Karpas-422 (cell line): ENCODE measurements around the gene MYBPH. TPM values are rescaled to one million over a fixed set of nuclear protein-coding genes. Genes with fewer than 3 reads are reported as not detected.

Experiments used
- DNase-seq: peaks from one replicate; pipeline ENCODE4 v3.0.0-alpha.2; 2015
- H2AFZ ChIP-seq: fragments of 200-600 bp; sonication (generic); 2 replicates; pipeline ENCODE4 v1.6.1; 2014; ENCODE audit warnings: antibody characterized with exemption, low read length, mixed read lengths
- H3K27ac ChIP-seq: fragments of 200-600 bp; sonication (generic); 2 replicates; pipeline ENCODE4 v1.5.1; 2014; ENCODE audit warnings: mild to moderate bottlenecking, low read length, moderate library complexity
- H3K27me3 ChIP-seq: fragments of 200-600 bp; sonication (generic); 2 replicates; pipeline ENCODE4 v1.6.1; 2014; ENCODE audit warnings: low read length, mixed read lengths
- H3K36me3 ChIP-seq: fragments of 200-600 bp; sonication (generic); 2 replicates; pipeline ENCODE4 v1.6.1; 2014; ENCODE audit warnings: low read length, mixed read lengths; ENCODE audit not compliant: insufficient read depth
- H3K4me1 ChIP-seq: fragments of 200-600 bp; sonication (generic); 2 replicates; pipeline ENCODE4 v1.6.1; 2014; ENCODE audit warnings: mild to moderate bottlenecking, low read length, mixed read lengths
- H3K4me2 ChIP-seq: fragments of 200-600 bp; sonication (generic); 2 replicates; pipeline ENCODE4 v1.6.1; 2014; ENCODE audit warnings: low read length, low read depth, mild to moderate bottlenecking; ENCODE audit not compliant: poor library complexity, severe bottlenecking
- H3K4me3 ChIP-seq: fragments of 200-600 bp; sonication (generic); 2 replicates; pipeline ENCODE4 v1.5.1; 2014; ENCODE audit warnings: mild to moderate bottlenecking, antibody characterized with exemption, low read length, mixed read lengths
- H3K79me2 ChIP-seq: fragments of 200-600 bp; sonication (generic); 2 replicates; pipeline ENCODE4 v1.6.1; 2014; ENCODE audit warnings: mild to moderate bottlenecking, low read length, mixed read lengths
- H3K9ac ChIP-seq: fragments of 200-600 bp; sonication (generic); 2 replicates; pipeline ENCODE4 v1.6.0; 2014; ENCODE audit warnings: low read length
- H3K9me2 ChIP-seq: fragments of 200-600 bp; sonication (generic), shearing (Covaris generic); replicated peaks from 2 replicates; pipeline ENCODE4 v1.6.0; 2014; ENCODE audit warnings: mild to moderate bottlenecking, low read length, moderate library complexity; ENCODE audit not compliant: insufficient read depth
- H3K9me3 ChIP-seq: fragments of 300-700, 200-600 bp; sonication (generic); 2 replicates; pipeline ENCODE4 v1.6.1; 2014; ENCODE audit warnings: low read length, mixed read lengths
- H4K20me1 ChIP-seq: fragments of 200-600 bp; sonication (generic); 2 replicates; pipeline ENCODE4 v1.6.1; 2014; ENCODE audit warnings: mild to moderate bottlenecking, antibody characterized with exemption, low read length, low read depth; ENCODE audit not compliant: insufficient read depth
- total RNA-seq: library from RNA; depleted of rRNA; stranded (reverse); fragments of >200 nt; shearing (Covaris generic); gene quantifications from 2 replicates; pipeline ENCODE4 v1.2.3, GENCODE V29; 2014; ENCODE audit warnings: low replicate concordance; rRNA removed

MYBPH gene
- 52.4 and 62.2 TPM in 2 replicates for total RNA-seq

DNA sequence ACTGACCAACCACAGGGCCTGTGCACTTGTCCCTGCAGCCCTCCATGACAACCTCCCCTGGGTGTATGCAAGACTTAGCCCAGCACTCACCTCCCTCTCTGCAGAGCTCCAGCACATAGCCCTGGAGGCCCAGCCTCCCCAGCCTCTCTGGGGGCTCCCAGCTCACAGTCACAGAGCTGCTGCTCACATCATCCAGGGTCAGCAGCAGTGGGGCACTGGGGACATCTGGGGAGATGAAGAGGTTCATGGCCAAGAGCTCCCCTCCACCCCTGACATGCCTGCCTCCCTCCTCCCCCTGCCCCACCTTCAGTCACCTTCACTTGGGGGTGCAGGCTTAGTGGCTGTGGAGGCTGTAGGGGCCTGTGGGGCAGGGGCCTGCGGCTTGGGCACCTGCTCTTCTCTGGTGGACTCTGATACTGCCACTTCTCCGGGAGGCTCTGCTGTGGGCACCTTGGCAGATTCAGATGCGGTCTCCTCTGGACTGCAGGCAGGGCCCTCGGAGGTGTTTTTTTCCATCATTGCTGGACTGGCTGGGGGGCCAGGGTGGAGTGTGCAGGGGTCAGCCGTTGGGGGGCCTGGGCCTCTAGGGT, at the start of gene MYBPH:
TSS of gene MYBPH (minus strand) at position 590 of the 590 bp plus-strand sequence. CDS start at position 519, 71 bp downstream.
- H2AFZ ChIP-seq, result no peak within 1 kb of the TSS
- peak; percentile 86 for DNase-seq
- peak within 1 kb of the TSS; percentile 89 for H3K4me2 ChIP-seq
- H3K9ac ChIP-seq, result peak within 1 kb of the TSS; percentile 96
- H3K4me3 ChIP-seq, result peak within 1 kb of the TSS; percentile 75
- H4K20me1 ChIP-seq, result peaks cover 10% of the 10 kb centered on the region; the same call in 1 of the 2 replicates
- no peaks in the 10 kb centered on the region for H3K27me3 ChIP-seq
- peaks cover 100% of the 10 kb centered on the region for H3K4me1 ChIP-seq
- H3K9me2 ChIP-seq, result no peaks in the 10 kb centered on the region
- peak within 1 kb of the TSS; percentile 99 for H3K27ac ChIP-seq
- H3K36me3 ChIP-seq, result peaks cover 29% of the 10 kb centered on the region
- peaks cover 5% of the 10 kb centered on the region; the same call in 1 of the 2 replicates for H3K79me2 ChIP-seq
- no peaks in the 10 kb centered on the region for H3K9me3 ChIP-seq

GRCh38 chr1:203225071-203225470, 49.4 kb upstream of the MYBPH start:
- H4K20me1 ChIP-seq, result no peaks in the 10 kb centered on the region
- H3K79me2 ChIP-seq, result no peaks in the 10 kb centered on the region
- H3K4me1 ChIP-seq, result no peaks in the 10 kb centered on the region
- no peaks in the 10 kb centered on the region for H3K9me3 ChIP-seq
- DNase-seq, result no peak
- no peak overlapping the region for H2AFZ ChIP-seq
- H3K36me3 ChIP-seq, result no peaks in the 10 kb centered on the region
- no peak overlapping the region for H3K9ac ChIP-seq
- H3K27ac ChIP-seq, result no peak overlapping the region
- no peaks in the 10 kb centered on the region for H3K27me3 ChIP-seq
- H3K4me3 ChIP-seq, result no peak overlapping the region
- no peak overlapping the region for H3K4me2 ChIP-seq
- H3K9me2 ChIP-seq, result no peaks in the 10 kb centered on the region

GRCh38 chr1:203223012-203223775, 47.6 kb upstream of the MYBPH start:
- Histone ChIP-seq H3K9me2 (no peaks in the 10 kb centered on the region), H3K4me2 (no peak overlapping the region), H3K79me2 (no peaks in the 10 kb centered on the region), H3K4me3 (no peak overlapping the region), H2AFZ (no peak overlapping the region), H3K27ac (no peak overlapping the region), H3K27me3 (no peaks in the 10 kb centered on the region), H3K36me3 (no peaks in the 10 kb centered on the region), H3K9ac (no peak overlapping the region), H3K9me3 (no peaks in the 10 kb centered on the region), H4K20me1 (no peaks in the 10 kb centered on the region), H3K4me1 (no peaks in the 10 kb centered on the region)
- DNase-seq, result no peak

- Histone ChIP-seq H3K79me2 (no peaks in the 10 kb centered on the region), H3K27ac (no peak overlapping the region), H3K27me3 (no peaks in the 10 kb centered on the region), H3K9ac (no peak overlapping the region), H3K9me2 (no peaks in the 10 kb centered on the region), H2AFZ (no peak overlapping the region), H3K4me2 (no peak overlapping the region), H3K36me3 (no peaks in the 10 kb centered on the region), H4K20me1 (no peaks in the 10 kb centered on the region; the same call in 1 of the 2 replicates), H3K9me3 (no peaks in the 10 kb centered on the region), H3K4me1 (peaks cover 17% of the 10 kb centered on the region), H3K4me3 (no peak overlapping the region)
- no peak for DNase-seq
Measured at GRCh38 chr1:203219934-203220333, 44.3 kb upstream of the MYBPH start.

DNA sequence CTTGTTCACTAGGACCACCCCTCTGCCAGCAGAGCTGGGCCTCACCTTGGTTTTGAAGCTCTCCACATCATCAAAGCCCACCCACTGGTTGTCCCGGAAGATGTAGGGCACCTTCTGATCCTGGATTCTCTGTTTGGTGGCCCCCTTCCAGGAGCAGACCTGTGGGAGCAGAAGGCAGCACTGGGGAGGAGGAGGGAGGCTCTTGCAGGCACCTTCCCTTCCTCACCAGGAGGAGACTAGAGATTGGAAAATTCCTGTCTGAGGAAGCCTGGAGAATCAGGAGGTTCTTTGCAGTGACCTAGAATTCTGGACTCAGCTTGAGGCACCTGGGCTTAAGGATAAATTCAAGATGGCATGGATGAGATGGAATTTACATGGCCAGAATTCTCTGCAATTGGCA, 43.5 kb upstream of the MYBPH start:
- no peak overlapping the region for H3K27ac ChIP-seq
- DNase-seq, result no peak
- no peaks in the 10 kb centered on the region for H3K36me3 ChIP-seq
- H3K4me1 ChIP-seq, result peaks cover 21% of the 10 kb centered on the region
- H3K79me2 ChIP-seq, result no peaks in the 10 kb centered on the region
- no peak overlapping the region for H3K4me3 ChIP-seq
- no peak overlapping the region for H3K4me2 ChIP-seq
- H3K9me3 ChIP-seq, result no peaks in the 10 kb centered on the region
- no peaks in the 10 kb centered on the region for H3K9me2 ChIP-seq
- H3K27me3 ChIP-seq, result no peaks in the 10 kb centered on the region
- no peak overlapping the region for H2AFZ ChIP-seq
- H3K9ac ChIP-seq, result no peak overlapping the region
- H4K20me1 ChIP-seq, result no peaks in the 10 kb centered on the region; the same call in 1 of the 2 replicates

DNA sequence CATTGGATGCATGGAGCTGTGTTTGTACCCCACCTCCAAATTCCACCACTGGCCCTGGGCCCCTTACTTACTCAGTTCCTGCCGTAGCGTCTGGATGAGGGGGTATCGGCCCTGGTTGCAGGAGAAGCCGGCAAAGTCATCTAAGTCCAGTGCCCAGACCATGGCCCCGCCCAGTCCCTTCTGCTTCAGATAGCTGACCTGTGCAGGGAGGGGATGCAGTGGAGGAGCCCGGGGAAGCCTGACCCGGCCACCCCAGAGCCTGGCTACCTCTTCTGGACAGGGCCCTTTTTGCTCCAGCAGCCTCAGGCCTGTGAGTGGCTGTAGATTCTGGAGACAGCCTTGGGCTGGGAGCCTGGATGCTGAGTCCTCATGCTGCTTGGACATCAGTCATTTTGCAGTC, 42.0 kb upstream of the MYBPH start:
- H3K9me3 ChIP-seq, result no peaks in the 10 kb centered on the region
- no peak overlapping the region for H2AFZ ChIP-seq
- DNase-seq, result no peak

GRCh38 chr1:203217139-203217655, 41.6 kb upstream of the MYBPH start:
- peak; percentile 68 for DNase-seq
- H3K9me3 ChIP-seq, result no peaks in the 10 kb centered on the region
- no peak overlapping the region for H3K4me3 ChIP-seq
- no peak overlapping the region for H3K4me2 ChIP-seq
- no peak overlapping the region for H3K27ac ChIP-seq
- H3K9ac ChIP-seq, result no peak overlapping the region
- no peaks in the 10 kb centered on the region for H3K79me2 ChIP-seq
- no peak overlapping the region for H2AFZ ChIP-seq
- no peaks in the 10 kb centered on the region for H3K36me3 ChIP-seq
- H3K4me1 ChIP-seq, result peaks cover 21% of the 10 kb centered on the region
- no peaks in the 10 kb centered on the region; the same call in 1 of the 2 replicates for H4K20me1 ChIP-seq
- no peaks in the 10 kb centered on the region for H3K9me2 ChIP-seq
- H3K27me3 ChIP-seq, result no peaks in the 10 kb centered on the region

More for the DNA sequence above, 42.0 kb upstream of the MYBPH start:
- Histone ChIP-seq H3K4me3 (no peak overlapping the region), H3K27ac (no peak overlapping the region), H3K4me1 (peaks cover 21% of the 10 kb centered on the region), H3K27me3 (no peaks in the 10 kb centered on the region), H3K79me2 (no peaks in the 10 kb centered on the region), H3K9ac (no peak overlapping the region), H3K9me2 (no peaks in the 10 kb centered on the region), H3K36me3 (no peaks in the 10 kb centered on the region), H4K20me1 (no peaks in the 10 kb centered on the region; the same call in 1 of the 2 replicates), H3K4me2 (no peak overlapping the region)
